Stimulated activated CD8-positive, alpha-beta memory T cell treated with anti-CD3 and anti-CD28 coated beads, Interleukin-12 subunit alpha, Interleukin-12 subunit beta, amount 100 ng/mL, for 24 hours (primary cell): ENCODE data around the gene CCNY.

Source experiments
- DNase-seq: peaks from one replicate; pipeline ENCODE4 v3.0.0-alpha.2; 2020; ENCODE audit errors: extremely low read depth

CCNY gene

GRCh38 chr10:35426657-35427056 lies 90.3 kb downstream of the CCNY start:
- no peak for DNase-seq

GRCh38 chr10:35427543-35427942 lies 91.2 kb downstream of the CCNY start:
- no peak for DNase-seq

GRCh38 chr10:35428521-35428920 lies 92.2 kb downstream of the CCNY start:
- DNase-seq, result no peak

- no peak for DNase-seq
Measured at GRCh38 chr10:35432781-35433338, 96.6 kb downstream of the CCNY start.

- no peak for DNase-seq
Measured at GRCh38 chr10:35433851-35434426, 97.6 kb downstream of the CCNY start.

GRCh38 chr10:35434533-35434932 lies 98.2 kb downstream of the CCNY start:
- DNase-seq, result no peak

GRCh38 chr10:35435824-35436223 lies 99.5 kb downstream of the CCNY start:
- no peak for DNase-seq

- DNase-seq, result no peak
Measured at GRCh38 chr10:35437829-35438228, 101.5 kb downstream of the CCNY start.

- no peak for DNase-seq
Measured at GRCh38 chr10:35438718-35439571, 102.6 kb downstream of the CCNY start.

- DNase-seq, result no peak
Measured at GRCh38 chr10:35440016-35440415, 103.7 kb downstream of the CCNY start.

GRCh38 chr10:35442028-35442427 lies 105.7 kb downstream of the CCNY start:
- no peak for DNase-seq

- DNase-seq, result no peak
Measured at GRCh38 chr10:35442592-35442991, 106.3 kb downstream of the CCNY start.

- no peak for DNase-seq
Measured at GRCh38 chr10:35443858-35444257, 107.5 kb downstream of the CCNY start.

GRCh38 chr10:35445150-35445884 lies 109.0 kb downstream of the CCNY start:
- no peak for DNase-seq

GRCh38 chr10:35446439-35446838 lies 110.1 kb downstream of the CCNY start:
- no peak for DNase-seq

GRCh38 chr10:35447693-35448407 lies 111.5 kb downstream of the CCNY start:
- DNase-seq, result no peak

- no peak for DNase-seq
Measured at GRCh38 chr10:35448687-35449662, 112.7 kb downstream of the CCNY start.

- no peak for DNase-seq
Measured at GRCh38 chr10:35449944-35450343, 113.6 kb downstream of the CCNY start.

GRCh38 chr10:35451151-35452016 lies 115.1 kb downstream of the CCNY start:
- no peak for DNase-seq

- no peak for DNase-seq
Measured at GRCh38 chr10:35452171-35452570, 115.9 kb downstream of the CCNY start.
